Transverse colon (tissue), 3 donors: ENCODE results near the gene GPR89B.
"Not testable (repeated sequence)": the region's sequence is repeated elsewhere in the genome, so short reads cannot be mapped to it uniquely, and the experiment has no call there.

ENCODE experiments used
- POLR2A ChIP-seq: fragments of 450-650 bp; IDR thresholded peaks from one replicate; pipeline ENCODE4 v1.6.1; 2016; ENCODE audit warnings: antibody characterized with exemption, mild to moderate bottlenecking, moderate library complexity
- POLR2AphosphoS5 ChIP-seq, 3 donors: sonication (generic); formaldehyde crosslinking; IDR thresholded peaks; one replicate each; pipeline ENCODE4 v1.6.1; 2016; ENCODE audit warnings: antibody characterized with exemption in 3 of 3

GRCh38 chr1:147927689-147928088 is 531 bp upstream of the GPR89B start:
- not testable (repeated sequence) for TF ChIP-seq POLR2A; POLR2AphosphoS5 (IDR thresholded peaks at IDR 0.05)
